ACHN (cell line): ENCODE results near the gene CCAR1.
"Not testable (repeated sequence)": the region's sequence is repeated elsewhere in the genome, so short reads cannot be mapped to it uniquely, and the experiment has no call there.

Experiments
- DNase-seq: peaks from one replicate; pipeline ENCODE4 v3.0.0-alpha.2; 2015
- in situ Hi-C: cut with HindIII; loops from 2 replicates; pipeline ENCODE4 v1.10.0; 2017; ENCODE audit warnings: low sequenced_read_pairs, low pct_ligation_motif_present, low pct_unique_long_range_greater_than_20kb

CCAR1 gene

DNA sequence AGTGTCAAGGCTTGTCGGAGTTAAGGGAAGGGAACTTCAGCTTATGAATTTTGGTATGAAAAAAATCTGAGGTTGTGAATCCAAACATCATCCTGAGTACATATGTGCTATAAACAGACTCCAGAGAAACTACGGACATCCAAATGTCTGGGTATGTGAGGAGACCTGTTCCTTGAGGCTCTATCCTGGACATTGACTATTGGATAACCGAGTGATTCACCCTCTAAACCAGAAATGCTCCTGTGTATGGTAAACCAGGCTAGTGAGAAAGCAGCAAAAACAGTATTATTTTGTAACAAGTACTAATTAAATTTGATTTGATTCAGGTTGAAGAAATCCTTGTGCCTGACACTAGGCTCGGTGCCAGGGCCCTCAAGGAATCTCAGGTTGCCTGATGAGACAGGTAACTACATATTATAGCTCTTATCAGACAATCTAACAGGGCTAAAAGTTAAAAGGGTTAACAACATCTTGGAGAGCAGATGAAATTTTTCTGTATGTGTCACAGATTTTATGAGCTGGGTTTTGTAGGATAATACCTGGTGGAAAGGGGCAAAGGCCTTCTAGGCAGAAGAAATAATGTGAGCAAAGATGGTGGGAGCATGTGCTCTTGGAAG is 95.9 kb downstream of the CCAR1 start:
- no peak for DNase-seq
- in situ Hi-C loops, result no loop called here

DNA sequence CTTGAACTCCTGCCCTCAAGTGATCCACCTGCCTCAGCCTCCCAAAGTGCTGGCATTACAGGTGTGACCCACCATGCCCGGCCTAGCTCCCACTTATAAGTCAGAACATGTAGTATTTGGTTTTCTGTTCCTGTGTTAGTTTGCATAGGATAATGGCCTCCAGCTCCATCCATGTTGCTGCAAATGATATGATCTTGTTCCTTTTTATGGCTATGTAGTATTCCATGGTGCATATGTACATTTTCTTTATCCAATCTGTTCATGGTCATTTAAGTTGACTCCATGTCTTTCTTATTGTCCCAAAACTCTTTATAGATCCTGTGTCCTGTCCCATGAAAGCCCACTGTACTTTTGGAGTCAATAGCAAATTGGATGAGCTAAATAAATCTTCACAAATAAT is 99.3 kb downstream of the CCAR1 start:
- in situ Hi-C loops, DNase-seq: not testable (repeated sequence)

DNA sequence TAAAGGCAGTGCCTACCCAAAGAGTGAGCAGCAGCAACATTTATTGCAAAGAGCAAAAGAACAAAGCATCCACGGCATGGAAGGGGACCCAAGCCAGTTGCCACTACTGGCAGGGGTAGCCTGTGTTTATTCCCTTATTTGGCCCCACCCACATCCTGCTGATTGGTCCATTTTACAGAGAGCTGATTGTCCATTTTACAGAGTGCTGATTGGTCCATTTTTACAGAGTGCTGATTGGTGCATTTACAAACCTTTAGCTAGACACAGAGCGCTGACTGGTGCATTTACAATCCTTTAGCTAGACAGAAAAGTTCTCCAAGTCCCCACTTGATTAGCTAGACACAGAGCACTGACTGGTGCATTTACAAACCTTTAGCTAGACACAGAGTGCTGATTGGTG is 101.6 kb downstream of the CCAR1 start:
- in situ Hi-C loops, DNase-seq: not testable (repeated sequence)

DNA sequence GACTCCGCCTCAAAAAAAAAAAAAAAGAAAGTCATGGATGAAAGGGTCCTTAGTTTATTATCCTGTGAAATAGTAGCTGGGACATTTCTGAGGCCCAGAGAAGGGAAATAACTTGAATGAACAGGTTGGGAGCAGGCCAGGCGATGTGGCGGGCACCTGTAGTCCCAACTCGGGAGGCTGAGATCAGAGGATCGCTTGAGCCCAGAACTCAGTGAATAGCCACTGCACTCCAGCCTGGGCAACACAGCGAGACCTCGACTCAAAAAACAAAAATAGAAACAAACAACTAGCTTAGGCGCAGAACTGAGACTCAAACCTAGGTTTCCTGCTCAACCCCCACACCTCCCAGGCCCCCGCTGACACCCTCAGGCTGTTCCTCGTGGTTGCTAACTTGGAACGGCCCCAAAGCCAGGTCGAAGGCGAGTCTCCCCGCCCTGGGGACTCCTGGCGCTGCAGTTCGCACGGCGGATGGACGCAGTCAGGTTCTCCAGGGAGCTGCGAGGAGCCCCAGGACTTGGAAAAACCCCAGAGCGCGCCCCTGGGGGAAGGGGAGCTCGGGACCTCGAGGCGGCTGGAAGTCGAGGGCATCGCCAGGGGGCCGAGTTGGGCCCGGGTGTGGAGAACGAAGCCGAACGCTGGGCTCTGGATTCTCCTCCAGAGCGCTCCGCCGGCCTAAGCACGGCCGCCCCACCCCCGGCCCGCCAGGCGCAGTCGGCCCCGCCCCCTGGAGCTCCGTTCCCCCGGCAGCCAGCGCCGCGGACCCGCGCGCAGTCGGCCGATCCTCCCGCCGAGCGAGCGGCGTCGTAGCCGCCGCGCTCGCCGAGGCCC is 105.9 kb downstream of the CCAR1 start, which contains the start of gene STOX1:
TSS of gene STOX1 (plus strand) at position 768 of the 828 bp plus-strand sequence. CDS start 93 bp downstream, outside the sequence.
- in situ Hi-C loops, result no loop called here
- peak; percentile 72 for DNase-seq

DNA sequence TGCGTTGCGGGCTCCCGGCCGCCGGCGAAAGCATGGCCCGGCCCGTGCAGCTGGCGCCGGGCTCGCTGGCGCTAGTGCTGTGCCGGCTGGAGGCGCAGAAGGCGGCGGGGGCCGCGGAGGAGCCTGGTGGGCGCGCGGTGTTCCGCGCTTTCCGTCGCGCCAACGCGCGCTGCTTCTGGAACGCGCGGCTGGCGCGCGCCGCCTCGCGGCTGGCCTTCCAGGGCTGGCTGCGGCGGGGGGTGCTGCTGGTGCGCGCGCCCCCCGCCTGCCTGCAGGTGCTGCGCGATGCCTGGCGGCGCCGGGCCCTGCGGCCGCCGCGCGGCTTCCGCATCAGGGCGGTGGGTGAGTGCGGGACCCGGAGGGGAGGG is 106.5 kb downstream of the CCAR1 start:
- in situ Hi-C loops, DNase-seq: not testable (repeated sequence)

DNA sequence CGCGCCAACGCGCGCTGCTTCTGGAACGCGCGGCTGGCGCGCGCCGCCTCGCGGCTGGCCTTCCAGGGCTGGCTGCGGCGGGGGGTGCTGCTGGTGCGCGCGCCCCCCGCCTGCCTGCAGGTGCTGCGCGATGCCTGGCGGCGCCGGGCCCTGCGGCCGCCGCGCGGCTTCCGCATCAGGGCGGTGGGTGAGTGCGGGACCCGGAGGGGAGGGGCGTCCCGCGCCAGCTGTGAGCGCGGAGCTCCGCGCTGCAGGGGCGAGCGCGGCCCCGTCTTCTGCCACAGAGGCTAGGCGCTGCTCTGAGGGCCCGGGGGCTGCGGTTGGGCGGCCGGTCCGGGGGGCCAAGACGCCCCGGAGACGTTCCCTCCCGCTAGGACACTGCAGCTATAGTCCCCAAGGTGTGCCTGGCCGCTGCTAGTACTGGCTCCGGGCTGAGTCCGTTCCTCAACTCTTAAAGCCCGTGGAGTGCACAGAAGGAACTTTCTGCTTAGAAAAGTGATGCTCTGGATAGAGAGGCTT is 107.1 kb downstream of the CCAR1 start:
- DNase-seq, result not testable (repeated sequence)

DNA sequence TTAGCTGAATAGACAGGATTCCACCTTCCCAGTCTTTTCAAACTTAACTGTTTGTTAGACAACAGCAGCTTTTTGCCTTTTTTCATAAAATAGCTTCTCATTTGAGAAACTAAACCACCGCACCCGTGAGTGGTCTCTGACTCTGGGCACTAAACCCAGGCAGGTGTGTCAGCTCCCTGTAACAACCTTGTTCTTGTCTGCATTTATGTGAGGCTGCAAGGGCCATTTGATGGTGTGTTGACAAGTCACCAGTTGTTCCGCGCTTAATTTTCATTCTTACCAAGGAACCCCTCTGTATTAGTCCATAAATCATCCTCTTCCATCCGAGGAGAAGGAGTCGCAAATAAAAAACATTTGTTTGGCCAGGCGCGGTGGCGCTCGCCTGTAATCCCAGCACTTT is 107.8 kb downstream of the CCAR1 start:
- in situ Hi-C loops, result no loop called here
- no peak for DNase-seq

More for the DNA sequence above, 107.1 kb downstream of the CCAR1 start:
- in situ Hi-C loops, result not testable (repeated sequence)

DNA sequence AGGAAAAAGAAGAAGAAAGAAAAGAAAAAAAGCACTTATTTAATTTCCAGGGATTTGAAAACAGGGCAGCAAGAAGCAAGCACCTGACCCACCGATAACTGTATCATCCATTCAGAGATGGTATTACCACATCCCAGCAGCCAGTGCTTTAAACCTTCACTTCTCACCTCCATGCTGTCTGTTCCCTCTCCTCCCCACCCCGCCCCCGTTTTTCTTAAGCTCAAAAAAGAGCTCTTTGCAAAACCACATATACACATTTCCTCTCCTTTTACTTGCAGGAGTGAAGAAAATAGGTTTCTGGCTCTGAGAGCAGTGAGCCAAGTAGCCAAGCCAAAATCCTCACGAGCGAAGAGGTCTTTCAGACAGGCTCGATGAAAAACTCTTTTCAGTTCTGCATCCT is 108.5 kb downstream of the CCAR1 start:
- DNase-seq, result no peak
- in situ Hi-C loops, result no loop called here

DNA sequence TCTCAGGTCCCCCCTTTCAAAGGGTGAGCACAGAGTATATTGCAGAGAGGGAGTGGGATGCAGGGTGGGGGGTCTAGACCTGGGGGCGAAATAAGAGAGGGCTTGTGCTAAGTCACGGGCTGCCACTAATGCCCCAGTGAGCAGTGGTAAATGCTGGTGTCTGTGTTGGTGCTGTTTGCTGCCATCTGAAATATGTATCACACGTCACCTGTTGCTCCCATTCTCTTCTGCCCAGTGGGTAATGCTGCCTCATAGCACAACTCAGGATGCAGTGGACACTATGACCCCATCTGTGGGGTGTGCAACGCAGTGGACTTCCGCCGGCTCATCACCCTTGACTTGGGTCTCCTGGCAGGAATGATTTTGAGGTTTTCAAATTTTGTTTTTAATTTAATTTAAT is 108.9 kb downstream of the CCAR1 start:
- no peak for DNase-seq
- in situ Hi-C loops, result no loop called here

DNA sequence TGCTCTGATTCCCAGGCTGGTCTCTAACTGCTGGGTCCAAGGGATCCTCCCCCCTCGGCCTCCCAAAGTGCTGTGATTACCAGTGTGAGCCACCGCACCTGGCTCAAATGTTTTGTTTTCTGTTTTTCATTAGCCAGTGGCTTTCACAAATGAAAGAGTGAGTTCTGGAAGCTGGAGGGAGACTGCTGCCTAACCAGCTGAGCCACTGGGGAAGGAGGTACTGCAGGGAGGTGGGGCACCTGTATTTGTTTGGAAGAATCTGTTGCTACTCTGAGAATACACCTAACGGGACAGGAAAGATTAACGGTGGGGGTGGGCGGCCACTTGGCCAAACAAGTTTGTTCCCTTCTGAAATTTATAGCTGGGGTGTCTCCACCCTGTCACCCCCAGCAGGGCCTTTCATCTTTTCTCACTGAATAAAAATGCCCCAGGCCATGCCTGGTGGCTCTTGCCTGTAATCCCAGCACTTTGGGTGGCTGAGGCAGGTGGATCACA is 111.0 kb downstream of the CCAR1 start:
- DNase-seq, result no peak
- in situ Hi-C loops, result no loop called here

DNA sequence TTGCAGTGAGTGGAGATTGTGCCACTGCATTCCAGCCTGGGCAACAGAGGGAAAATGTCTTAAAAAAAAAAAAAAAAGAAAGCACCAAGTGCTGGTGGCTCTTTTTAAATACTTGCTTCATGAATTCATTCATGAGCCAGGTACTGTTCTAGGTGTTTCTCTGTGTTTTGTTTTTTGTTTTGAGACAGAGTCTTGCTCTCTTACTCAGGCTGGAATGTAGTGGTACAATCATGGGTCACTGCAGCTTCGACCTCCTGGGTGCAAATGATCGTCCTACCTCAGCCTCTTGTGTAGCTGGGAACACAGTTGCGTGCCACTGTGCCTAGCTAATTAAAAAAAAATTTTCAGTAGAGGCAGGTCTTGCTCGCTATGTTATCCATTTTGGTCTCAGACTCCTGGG is 111.6 kb downstream of the CCAR1 start:
- in situ Hi-C loops, result no loop called here

DNA sequence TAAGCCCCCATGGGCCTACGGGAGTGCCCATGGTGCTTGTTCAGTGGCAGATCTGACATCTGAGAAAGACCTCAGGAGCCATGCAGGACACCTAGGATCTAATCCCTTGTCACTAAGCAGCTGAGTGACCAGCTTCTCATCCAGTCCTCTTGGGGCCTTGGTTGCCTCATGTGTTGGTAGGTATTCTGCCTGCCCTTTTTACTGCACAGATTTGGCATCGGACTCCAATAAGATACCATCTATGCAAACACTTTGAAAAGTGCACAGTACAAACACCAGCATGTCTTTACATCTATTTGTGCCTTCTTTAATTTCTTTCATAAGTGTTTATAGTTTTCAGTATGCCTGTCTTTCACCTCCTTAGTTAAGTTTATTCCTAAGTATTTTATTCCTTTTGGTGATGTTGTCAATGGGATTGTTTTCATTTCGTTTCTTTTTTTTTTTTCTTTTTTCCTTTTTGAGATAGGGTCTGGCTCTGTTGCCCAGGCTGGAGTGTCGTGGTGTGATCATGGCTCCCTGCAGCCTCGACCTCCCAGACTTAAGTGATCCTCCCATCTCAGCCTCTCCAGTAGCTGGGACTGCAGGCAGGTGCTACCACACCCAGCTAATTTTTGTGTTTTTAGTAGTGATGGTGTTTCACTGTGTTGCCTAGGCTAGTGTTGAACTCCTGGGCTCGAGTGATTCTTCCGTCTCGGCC is 116.7 kb downstream of the CCAR1 start:
- in situ Hi-C loops, result no loop called here
- no peak for DNase-seq

More for the DNA sequence above, 111.6 kb downstream of the CCAR1 start:
- no peak for DNase-seq

DNA sequence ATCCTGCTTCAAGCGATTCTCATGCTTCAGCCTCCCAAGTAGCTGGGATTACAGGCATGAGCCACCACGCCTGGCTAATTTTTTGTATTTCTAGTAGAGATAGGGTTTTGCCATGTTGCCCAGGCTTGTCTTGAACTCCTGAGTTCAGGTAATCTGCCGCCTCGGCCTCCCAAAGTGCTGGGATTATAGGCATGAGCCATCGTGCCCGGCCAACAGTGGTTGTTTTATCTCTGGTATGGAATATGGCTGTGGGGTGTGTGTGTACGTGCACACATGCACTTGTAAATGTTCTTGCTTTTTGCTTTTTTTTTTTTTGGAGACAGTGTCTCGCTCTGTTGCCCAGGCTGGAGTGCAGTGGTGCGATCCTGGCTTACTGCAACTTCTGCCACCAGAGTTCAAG is 119.6 kb downstream of the CCAR1 start:
- DNase-seq, in situ Hi-C loops: not testable (repeated sequence)
